GM13977 (cell line): Measurements from ENCODE around the gene RAG2.

Experiments
- DNase-seq: peaks from one replicate; pipeline ENCODE4 v3.0.0; 2012; ENCODE audit warnings: low spot score
- in situ Hi-C: fragments of 300-500 bp; cut with MboI; formaldehyde crosslinking; loops from one replicate; pipeline ENCODE4 v1.12.0; 2022; ENCODE audit warnings: low sequenced_read_pairs, low pct_unique_long_range_greater_than_20kb, mixed read lengths, inconsistent platforms; ENCODE audit not compliant: unreplicated experiment
- TF ChIP-seq, protein P1 (sequence below): IDR thresholded peaks from 2 replicates; pipeline ENCODE4 v1.5.1; 2012; ENCODE audit warnings: mild to moderate bottlenecking, control low read depth; ENCODE audit not compliant: insufficient read depth; ENCODE audit errors: extremely low read depth, missing control alignments

The RAG2 gene

DNA sequence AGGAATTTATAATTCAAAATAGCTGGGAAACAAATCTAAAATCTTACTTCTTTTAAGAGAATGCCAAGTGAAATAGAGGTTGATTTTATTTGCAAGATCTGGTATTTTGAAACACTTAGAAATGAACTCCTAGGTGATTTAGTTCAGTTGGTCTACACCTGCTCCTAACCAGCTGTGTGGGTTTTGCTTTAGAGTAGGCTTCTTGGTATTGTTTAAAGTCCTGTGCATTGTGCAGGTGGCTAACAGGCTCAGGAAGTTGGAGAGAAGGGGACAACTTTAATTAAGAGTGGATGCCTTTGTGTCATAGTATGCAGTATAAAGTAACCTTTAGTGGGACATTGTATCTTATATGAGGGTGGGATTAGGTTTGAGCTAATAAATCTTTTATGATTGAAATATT is 4.1 kb upstream of the RAG2 start:
- DNase-seq, result no peak
- TF ChIP-seq, protein P1, sequence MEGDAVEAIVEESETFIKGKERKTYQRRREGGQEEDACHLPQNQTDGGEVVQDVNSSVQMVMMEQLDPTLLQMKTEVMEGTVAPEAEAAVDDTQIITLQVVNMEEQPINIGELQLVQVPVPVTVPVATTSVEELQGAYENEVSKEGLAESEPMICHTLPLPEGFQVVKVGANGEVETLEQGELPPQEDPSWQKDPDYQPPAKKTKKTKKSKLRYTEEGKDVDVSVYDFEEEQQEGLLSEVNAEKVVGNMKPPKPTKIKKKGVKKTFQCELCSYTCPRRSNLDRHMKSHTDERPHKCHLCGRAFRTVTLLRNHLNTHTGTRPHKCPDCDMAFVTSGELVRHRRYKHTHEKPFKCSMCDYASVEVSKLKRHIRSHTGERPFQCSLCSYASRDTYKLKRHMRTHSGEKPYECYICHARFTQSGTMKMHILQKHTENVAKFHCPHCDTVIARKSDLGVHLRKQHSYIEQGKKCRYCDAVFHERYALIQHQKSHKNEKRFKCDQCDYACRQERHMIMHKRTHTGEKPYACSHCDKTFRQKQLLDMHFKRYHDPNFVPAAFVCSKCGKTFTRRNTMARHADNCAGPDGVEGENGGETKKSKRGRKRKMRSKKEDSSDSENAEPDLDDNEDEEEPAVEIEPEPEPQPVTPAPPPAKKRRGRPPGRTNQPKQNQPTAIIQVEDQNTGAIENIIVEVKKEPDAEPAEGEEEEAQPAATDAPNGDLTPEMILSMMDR, result no peak
- in situ Hi-C loops, result no loop called here

DNA sequence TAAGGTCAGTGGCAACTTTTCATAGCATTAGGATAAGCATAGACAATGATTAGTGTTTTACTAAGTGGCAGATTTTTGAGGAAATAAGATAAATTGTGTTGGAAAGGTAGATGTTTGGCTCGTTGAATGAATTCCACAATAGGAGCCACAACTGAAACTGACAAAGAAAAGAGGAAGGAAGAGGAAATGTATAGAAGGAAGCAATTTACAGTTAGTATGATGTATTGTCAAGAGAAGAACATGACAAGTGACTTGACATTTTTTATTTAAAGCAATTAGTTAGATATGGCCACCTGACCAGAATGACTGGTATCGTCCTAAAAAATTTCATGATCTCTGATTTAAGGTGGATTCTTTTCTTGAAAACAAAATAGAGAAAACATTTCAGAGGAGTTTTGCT is 3.1 kb upstream of the RAG2 start:
- TF ChIP-seq, protein P1, result no peak

DNA sequence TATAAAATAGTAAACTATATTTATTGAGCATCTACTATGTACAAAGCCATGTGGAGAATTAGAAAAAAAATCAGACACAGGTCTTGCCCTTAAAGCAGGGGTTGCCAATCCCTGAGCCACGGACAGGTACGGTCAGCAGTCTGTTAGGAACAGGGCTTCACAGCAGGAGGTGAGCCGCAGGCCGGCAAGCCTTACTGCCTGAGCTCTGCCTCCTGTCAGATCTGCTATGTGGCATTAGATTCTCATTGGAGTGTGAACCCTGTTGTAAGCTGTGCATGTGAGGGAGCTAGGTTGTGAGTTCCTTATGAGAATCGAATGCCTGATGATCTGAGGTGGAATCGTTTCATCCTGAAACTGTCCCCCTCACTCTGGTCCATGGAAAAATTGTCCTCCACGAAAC is 2.1 kb upstream of the RAG2 start:
- TF ChIP-seq, protein P1, result no peak
- in situ Hi-C loops, result no loop called here
- DNase-seq, result no peak

More for the DNA sequence above, 3.1 kb upstream of the RAG2 start:
- in situ Hi-C loops, result no loop called here
- no peak for DNase-seq

DNA sequence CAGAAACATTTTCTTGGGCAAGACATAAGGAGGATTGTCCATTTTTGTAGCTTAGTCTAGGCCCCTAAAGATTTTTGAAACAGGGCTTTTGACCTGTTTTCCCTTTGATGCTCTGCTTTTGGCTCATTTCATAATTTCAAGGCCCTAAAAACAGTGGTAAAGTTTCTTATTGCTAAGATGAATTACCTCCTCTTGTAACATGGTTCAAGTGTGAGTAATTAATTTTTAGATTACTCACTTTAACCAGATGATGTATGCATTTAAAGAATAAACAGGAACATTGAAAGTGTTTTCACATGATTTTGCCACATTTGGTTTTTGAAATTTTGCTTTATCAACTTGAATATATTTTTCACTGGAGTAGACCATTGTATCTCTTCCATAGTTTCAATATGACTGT is 1.2 kb downstream of the RAG2 start:
- DNase-seq, result no peak
- TF ChIP-seq, protein P1, result no peak
- in situ Hi-C loops, result no loop called here

DNA sequence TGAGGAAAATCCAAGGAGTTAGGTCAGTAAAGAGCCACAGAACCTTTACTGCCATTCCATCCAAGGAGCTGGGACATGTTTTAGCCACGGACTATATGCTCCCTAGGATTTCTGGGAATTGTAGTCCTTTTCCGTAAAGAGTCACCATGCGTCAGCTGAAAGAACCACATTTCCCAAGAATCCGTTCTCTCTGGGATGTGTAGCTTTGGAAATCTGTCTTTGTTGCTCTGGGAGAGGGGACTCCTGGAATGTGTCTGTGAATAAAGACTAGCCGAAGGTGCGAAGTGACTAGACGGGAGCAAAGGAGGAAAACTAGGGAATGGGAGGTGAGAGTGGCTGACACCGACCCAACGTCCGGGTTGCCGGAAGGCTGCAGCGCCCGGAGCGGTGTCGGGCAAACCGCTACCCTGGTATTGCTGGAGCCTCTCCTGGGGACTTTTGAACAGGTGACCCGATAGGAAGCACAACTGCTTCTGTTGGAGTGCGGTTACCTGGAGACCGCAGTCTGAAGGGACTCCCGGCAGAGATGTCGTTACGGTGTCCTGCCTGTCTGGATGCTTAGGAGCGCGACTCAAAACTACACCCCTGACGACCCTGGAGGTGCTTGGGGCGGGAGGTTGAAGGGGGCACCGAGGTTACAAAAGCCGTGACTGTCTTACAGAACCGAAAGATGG is 3.6 kb downstream of the RAG2 start, which contains the start of gene IFTAP:
TSS of gene IFTAP (plus strand) at position 187 of the 674 bp plus-strand sequence. CDS start 15,602 bp downstream, outside the sequence.
- peak; percentile 48 for DNase-seq
- TF ChIP-seq, protein P1, result no peak
- in situ Hi-C loops, result no loop called here

DNA sequence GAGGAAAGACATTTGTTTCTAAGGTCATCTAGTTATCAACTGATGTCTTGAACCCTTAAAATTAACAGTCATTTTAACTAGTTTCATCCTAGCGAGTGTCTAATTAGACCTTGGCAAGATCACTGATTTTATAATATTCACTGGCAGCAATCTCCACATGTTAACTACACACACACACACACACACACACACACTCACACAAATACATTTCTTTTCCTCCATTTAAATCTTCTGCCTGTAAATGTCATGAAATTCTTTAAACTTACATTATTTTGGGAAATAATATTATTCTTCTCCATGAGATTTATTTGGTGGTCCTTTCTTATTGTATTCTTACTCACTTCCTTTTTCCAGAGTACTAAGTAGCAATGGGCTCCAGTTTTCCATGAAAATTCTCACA is 6.6 kb downstream of the RAG2 start:
- DNase-seq, result no peak
- in situ Hi-C loops, result no loop called here
- TF ChIP-seq, protein P1, result no peak
